ENCODE data around the gene NUAK2.

DNA sequence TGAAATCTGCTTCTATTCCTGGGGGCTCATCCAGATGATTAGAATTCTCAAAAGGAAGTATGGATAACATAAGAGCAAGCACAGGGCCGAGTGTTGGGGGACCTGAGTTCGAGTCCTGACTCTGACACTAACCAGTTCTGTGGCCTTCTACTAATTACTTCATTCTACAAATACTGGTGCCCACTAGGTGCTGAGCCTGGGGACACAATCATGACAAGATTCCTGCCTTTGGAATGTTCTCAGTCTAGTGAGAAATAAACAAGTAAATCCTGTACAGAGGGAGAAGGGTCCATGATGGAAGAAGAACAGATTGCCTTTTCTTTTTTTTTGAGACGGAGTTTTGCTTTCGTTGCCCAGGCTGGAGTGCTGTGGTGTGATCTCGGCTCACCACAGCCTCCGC, 2.2 kb upstream of the NUAK2 start:
- no peak for TF ChIP-seq ZNF214 (tag by site-specific recombination; IDR thresholded peaks at IDR 0.05; ENCODE audit: borderline replicate concordance)
- no peak for TF ChIP-seq SP2 (tag by site-specific recombination; IDR thresholded peaks at IDR 0.05)
- TF ChIP-seq, protein P1, sequence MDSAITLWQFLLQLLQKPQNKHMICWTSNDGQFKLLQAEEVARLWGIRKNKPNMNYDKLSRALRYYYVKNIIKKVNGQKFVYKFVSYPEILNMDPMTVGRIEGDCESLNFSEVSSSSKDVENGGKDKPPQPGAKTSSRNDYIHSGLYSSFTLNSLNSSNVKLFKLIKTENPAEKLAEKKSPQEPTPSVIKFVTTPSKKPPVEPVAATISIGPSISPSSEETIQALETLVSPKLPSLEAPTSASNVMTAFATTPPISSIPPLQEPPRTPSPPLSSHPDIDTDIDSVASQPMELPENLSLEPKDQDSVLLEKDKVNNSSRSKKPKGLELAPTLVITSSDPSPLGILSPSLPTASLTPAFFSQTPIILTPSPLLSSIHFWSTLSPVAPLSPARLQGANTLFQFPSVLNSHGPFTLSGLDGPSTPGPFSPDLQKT (IDR thresholded peaks at IDR 0.05; ENCODE audit: borderline replicate concordance, low read depth, low read length), result no peak
- TF ChIP-seq SALL2 (tag by site-specific recombination; IDR thresholded peaks at IDR 0.05; ENCODE audit: borderline replicate concordance), result no peak
